SH-SY5Y (cell line): ENCODE measurements around the gene TNS4.

ENCODE experiments used
- GATA2 ChIP-seq: IDR thresholded peaks from 2 replicates; pipeline ENCODE4 v1.6.1; 2011; ENCODE audit warnings: mild to moderate bottlenecking, low read depth, low read length
- GATA3 ChIP-seq: IDR thresholded peaks from 2 replicates; pipeline ENCODE4 v1.6.1; 2011; ENCODE audit warnings: low read depth, mild to moderate bottlenecking, low read length, moderate library complexity

- TF ChIP-seq GATA2 (no peak), GATA3 (no peak)
Measured at GRCh38 chr17:40490289-40490853, 11.1 kb downstream of the TNS4 start.
